Activated CD8-positive, alpha-beta memory T cell treated with anti-CD3 and anti-CD28 coated beads, Interleukin-2, amount 50 U/mL, for 4 hours (primary cell): ENCODE measurements around the gene SLC26A11.
"Not testable (repeated sequence)": the region's sequence is repeated elsewhere in the genome, so short reads cannot be mapped to it uniquely, and the experiment has no call there.

Source experiments
- DNase-seq: peaks from one replicate; pipeline ENCODE4 v3.0.0-alpha.2; 2020

SLC26A11 gene

GRCh38 chr17:80287806-80288567 is 67.8 kb downstream of the SLC26A11 start:
- DNase-seq = no peak

- DNase-seq = no peak
These were observed 69.4 kb downstream of the SLC26A11 start for GRCh38 chr17:80289616-80290015.

- no peak for DNase-seq
These were observed 69.9 kb downstream of the SLC26A11 start for GRCh38 chr17:80290156-80290555.

GRCh38 chr17:80291260-80291659 is 71.0 kb downstream of the SLC26A11 start:
- no peak for DNase-seq

- no peak for DNase-seq
These were observed 71.7 kb downstream of the SLC26A11 start for GRCh38 chr17:80291691-80292487.

- DNase-seq = no peak
These were observed 72.3 kb downstream of the SLC26A11 start for GRCh38 chr17:80292521-80292971.

- DNase-seq = no peak
These were observed 74.0 kb downstream of the SLC26A11 start for GRCh38 chr17:80294210-80294609.

GRCh38 chr17:80294653-80295052 is 74.4 kb downstream of the SLC26A11 start:
- no peak for DNase-seq

GRCh38 chr17:80295146-80295545 is 74.9 kb downstream of the SLC26A11 start:
- DNase-seq = no peak

GRCh38 chr17:80295559-80295958 is 75.3 kb downstream of the SLC26A11 start:
- no peak for DNase-seq

GRCh38 chr17:80296221-80296620 is 76.0 kb downstream of the SLC26A11 start:
- DNase-seq = no peak

GRCh38 chr17:80297996-80298560 is 77.9 kb downstream of the SLC26A11 start:
- DNase-seq = no peak

GRCh38 chr17:80299350-80300100 is 79.3 kb downstream of the SLC26A11 start:
- DNase-seq = not testable (repeated sequence)

- not testable (repeated sequence) for DNase-seq
These were observed 80.5 kb downstream of the SLC26A11 start for GRCh38 chr17:80300756-80301155.
